IMR-90 (cell line): ENCODE data around the gene IGF1R. TPM values are rescaled to one million over a fixed set of nuclear protein-coding genes. Genes with fewer than 3 reads are reported as not detected.

Experiments
- CTCF ChIP-seq: conservative IDR thresholded peaks from 2 replicates; pipeline ENCODE4 v1.5.1; 2012; ENCODE audit warnings: mild to moderate bottlenecking, low read depth, low read length, improper control_type of control experiment
- MXI1 ChIP-seq: IDR thresholded peaks from 2 replicates; pipeline ENCODE4 v1.6.1; 2012; ENCODE audit warnings: low read depth, mild to moderate bottlenecking, low read length, moderate library complexity, borderline replicate concordance
- NFE2L2 ChIP-seq: fragments of 150-350 bp; IDR thresholded peaks from 2 replicates; pipeline ENCODE4 v1.6.1; 2016; ENCODE audit warnings: low read depth, mild to moderate bottlenecking, low read length
- RFX5 ChIP-seq: IDR thresholded peaks from 2 replicates; pipeline ENCODE4 v1.8.0; 2012; ENCODE audit warnings: low read depth, mild to moderate bottlenecking, low read length, moderate library complexity
- polyA plus RNA-seq, 3 experiments: library from polyadenylated mRNA; depleted of rRNA; stranded (reverse); fragments of >200 nt; gene quantifications; 2 replicates each; pipeline ENCODE4 v1.2.3, GENCODE V29; 2012; ENCODE audit warnings: low replicate concordance in 1 of 3
- total RNA-seq: library from RNA; depleted of rRNA; stranded (reverse); fragments of >200 nt; gene quantifications from 2 replicates; pipeline ENCODE4 v1.2.3, GENCODE V29; 2012

Gene IGF1R
- total and polyA plus RNA-seq, 2 of the 4 experiments (the other 2 are of a cell fraction): 24.0 to 24.9 TPM

GRCh38 chr15:98896802-98897732, 248.7 kb downstream of the IGF1R start (continued):
- TF ChIP-seq CTCF (no peak), RFX5 (no peak), MXI1 (no peak), NFE2L2 (peak; percentile 82)
